IMR-90 (cell line): ENCODE results near the gene PES1. TPM values are rescaled to one million over a fixed set of nuclear protein-coding genes. Genes with fewer than 3 reads are reported as not detected.

Experiments used
- ATAC-seq: fragments of 200-7000 bp; cut with Tn5 transposase; 2 replicates; pipeline ENCODE4 v1.9.1; 2020; ENCODE audit warnings: low read depth, mild to moderate bottlenecking, moderate library complexity
- BruUV-seq: library from RNA; stranded (reverse); fragments of 400-500 nt; replicated peaks from 2 replicates; lab custom pipeline; 2021; lab: Mats Ljungman, UMichigan
- CTCF ChIA-PET: fragments of 300-600 bp; formaldehyde crosslinking; extraction: SDS; loops from one replicate; lab custom pipeline; 2021; ENCODE audit warnings: antibody characterized with exemption; lab: Yijun Ruan, JAX
- POLR2A ChIA-PET: fragments of 300-600 bp; sonication (Branson Sonifier 250); formaldehyde crosslinking; loops from one replicate; lab custom pipeline; 2022; ENCODE audit warnings: antibody characterized with exemption; ENCODE audit not compliant: unreplicated experiment; lab: Charles Lee
- DNase-seq: peaks from one replicate; pipeline ENCODE4 v3.0.0; 2013
- H2AFZ ChIP-seq: replicated peaks from 2 replicates; pipeline ENCODE3; 2013; ENCODE audit warnings: low read length, mild to moderate bottlenecking; ENCODE audit not compliant: poor library complexity
- H2AK5ac ChIP-seq: 2 replicates; pipeline ENCODE4 v1.6.1; 2013; ENCODE audit warnings: low read depth, low read length, inconsistent platforms
- H2AK9ac ChIP-seq: replicated peaks from 2 replicates; pipeline ENCODE3; 2013; ENCODE audit warnings: mild to moderate bottlenecking, low read depth, low read length, moderate library complexity; ENCODE audit not compliant: poor library complexity
- H2BK120ac ChIP-seq: 2 replicates; pipeline ENCODE4 v1.6.1; 2013; ENCODE audit warnings: low read depth, low read length, inconsistent platforms
- H2BK15ac ChIP-seq: 3 replicates; pipeline ENCODE4 v1.6.1; 2013; ENCODE audit warnings: low read depth, low read length, inconsistent platforms
- H2BK20ac ChIP-seq: 2 replicates; pipeline ENCODE4 v1.6.1; 2013; ENCODE audit warnings: low read depth, mild to moderate bottlenecking, inconsistent platforms, low read length, moderate library complexity
- H2BK5ac ChIP-seq: 2 replicates; pipeline ENCODE4 v1.6.1; 2013; ENCODE audit warnings: mild to moderate bottlenecking, low read depth, low read length, inconsistent platforms; ENCODE audit not compliant: poor library complexity, severe bottlenecking
- H3K14ac ChIP-seq: replicated peaks from 2 replicates; pipeline ENCODE4 v1.6.1; 2013; ENCODE audit warnings: low read depth, low read length, inconsistent platforms
- H3K18ac ChIP-seq: 2 replicates; pipeline ENCODE4 v1.6.1; 2013; ENCODE audit warnings: low read depth, low read length, control low read depth
- H3K23ac ChIP-seq: 2 replicates; pipeline ENCODE4 v1.6.1; 2013; ENCODE audit warnings: low read depth, low read length, inconsistent platforms
- H3K27ac ChIP-seq: 2 replicates; pipeline ENCODE4 v1.5.1; 2013; ENCODE audit warnings: mild to moderate bottlenecking, control low read depth, low read length; ENCODE audit not compliant: insufficient read depth
- H3K27me3 ChIP-seq: 2 replicates; pipeline ENCODE4 v1.6.1; 2013; ENCODE audit warnings: low read length; ENCODE audit not compliant: control insufficient read depth, insufficient read depth
- H3K36me3 ChIP-seq: 2 replicates; pipeline ENCODE4 v1.6.1; 2013; ENCODE audit warnings: low read length, mixed read lengths; ENCODE audit not compliant: control insufficient read depth, insufficient read depth
- H3K4ac ChIP-seq: 2 replicates; pipeline ENCODE4 v1.6.1; 2013; ENCODE audit warnings: low read depth, low read length, inconsistent platforms
- H3K4me1 ChIP-seq: 2 replicates; pipeline ENCODE4 v1.6.1; 2013; ENCODE audit warnings: low read length, mixed read lengths; ENCODE audit not compliant: control insufficient read depth, insufficient read depth
- H3K4me2 ChIP-seq: 2 replicates; pipeline ENCODE4 v1.6.1; 2013; ENCODE audit warnings: low read depth, mild to moderate bottlenecking, control low read depth, low read length, moderate library complexity
- H3K4me3 ChIP-seq: 2 replicates; pipeline ENCODE4 v1.5.1; 2013; ENCODE audit warnings: low read depth, mild to moderate bottlenecking, control low read depth, low read length, moderate library complexity; ENCODE audit not compliant: insufficient read depth
- H3K56ac ChIP-seq: 2 replicates; pipeline ENCODE4 v1.6.1; 2013; ENCODE audit warnings: low read length, inconsistent platforms; ENCODE audit not compliant: insufficient read depth; ENCODE audit errors: extremely low read depth
- H3K79me1 ChIP-seq, 2 experiments: 2 replicates each; pipeline ENCODE4 v1.6.1; 2013; ENCODE audit warnings: low read length in 2 of 2, inconsistent platforms in 1 of 2, low read depth in 1 of 2
- H3K9ac ChIP-seq: 2 replicates; pipeline ENCODE4 v1.6.1; 2013; ENCODE audit warnings: low read depth, low read length, control low read depth
- H3K9me1 ChIP-seq: 2 replicates; pipeline ENCODE4 v1.6.1; 2013; ENCODE audit warnings: low read length, inconsistent platforms; ENCODE audit not compliant: insufficient read depth
- H3K9me3 ChIP-seq: 2 replicates; pipeline ENCODE4 v1.6.1; 2013; ENCODE audit warnings: low read length; ENCODE audit not compliant: control insufficient read depth, insufficient read depth
- H4K20me1 ChIP-seq: 2 replicates; pipeline ENCODE4 v1.6.1; 2013; ENCODE audit warnings: low read length, inconsistent platforms; ENCODE audit not compliant: insufficient read depth
- H4K5ac ChIP-seq: 2 replicates; pipeline ENCODE4 v1.6.1; 2013; ENCODE audit warnings: mild to moderate bottlenecking, low read depth, low read length, control low read depth
- H4K8ac ChIP-seq, 2 experiments: 2 replicates each; pipeline ENCODE4 v1.6.1; 2013; ENCODE audit warnings: low read depth in 2 of 2, low read length in 2 of 2, control low read depth in 1 of 2, inconsistent platforms in 1 of 2
- H4K91ac ChIP-seq: 2 replicates; pipeline ENCODE4 v1.6.1; 2013; ENCODE audit warnings: low read depth, low read length, inconsistent platforms; ENCODE audit not compliant: insufficient read depth
- BHLHE40 ChIP-seq: fragments of 150-350 bp; IDR thresholded peaks from 2 replicates; pipeline ENCODE4 v1.6.1; 2016; ENCODE audit warnings: mild to moderate bottlenecking, low read depth, low read length
- CEBPB ChIP-seq: IDR thresholded peaks from 2 replicates; pipeline ENCODE4 v1.6.1; 2012; ENCODE audit warnings: low read depth, low read length, improper control_type of control experiment
- CHD1 ChIP-seq: IDR thresholded peaks from 2 replicates; pipeline ENCODE4 v1.6.1; 2012; ENCODE audit warnings: low read depth, low read length, improper control_type of control experiment
- FOS ChIP-seq: fragments of 150-350 bp; IDR thresholded peaks from 2 replicates; pipeline ENCODE4 v1.6.1; 2016; ENCODE audit warnings: low read depth, low read length
- MAFK ChIP-seq: IDR thresholded peaks from 2 replicates; pipeline ENCODE4 v1.6.1; 2012; ENCODE audit warnings: low read depth, low read length, improper control_type of control experiment
- MAZ ChIP-seq: IDR thresholded peaks from 2 replicates; pipeline ENCODE4 v1.6.1; 2012; ENCODE audit warnings: low read depth, mild to moderate bottlenecking, low read length, improper control_type of control experiment, moderate library complexity, borderline replicate concordance
- MXI1 ChIP-seq: IDR thresholded peaks from 2 replicates; pipeline ENCODE4 v1.6.1; 2012; ENCODE audit warnings: low read depth, mild to moderate bottlenecking, low read length, moderate library complexity, borderline replicate concordance
- NFE2L2 ChIP-seq: fragments of 150-350 bp; IDR thresholded peaks from 2 replicates; pipeline ENCODE4 v1.6.1; 2016; ENCODE audit warnings: low read depth, mild to moderate bottlenecking, low read length
- POLR2A ChIP-seq: IDR thresholded peaks from 2 replicates; pipeline ENCODE4 v1.6.1; 2012; ENCODE audit warnings: mild to moderate bottlenecking, low read depth, low read length
- RAD21 ChIP-seq: IDR thresholded peaks from 2 replicates; pipeline ENCODE4 v1.6.1; 2012; ENCODE audit warnings: low read length, improper control_type of control experiment
- RCOR1 ChIP-seq: IDR thresholded peaks from 2 replicates; pipeline ENCODE4 v1.6.1; 2012; ENCODE audit warnings: mild to moderate bottlenecking, low read length, improper control_type of control experiment; ENCODE audit not compliant: insufficient replicate concordance
- RFX5 ChIP-seq: IDR thresholded peaks from 2 replicates; pipeline ENCODE4 v1.8.0; 2012; ENCODE audit warnings: low read depth, mild to moderate bottlenecking, low read length, moderate library complexity
- SMC3 ChIP-seq: fragments of 150-350 bp; IDR thresholded peaks from 2 replicates; pipeline ENCODE4 v1.6.1; 2016; ENCODE audit warnings: low read depth, mild to moderate bottlenecking, antibody characterized with exemption, low read length, moderate library complexity
- USF2 ChIP-seq: fragments of 150-350 bp; IDR thresholded peaks from 2 replicates; pipeline ENCODE4 v1.6.1; 2017; ENCODE audit warnings: mild to moderate bottlenecking, antibody characterized with exemption, low read length, low read depth
- WGBS, 2 experiments: methylation state at CpG; one replicate each; pipeline versions ENCODE4 v1.1.5 to v1.1.7; 2013; ENCODE audit warnings: missing lambda C conversion rate in 2 of 2; ENCODE audit not compliant: insufficient read length in 1 of 2; ENCODE audit errors: extremely low coverage in 2 of 2; 5-methylcytosine and 5-hydroxymethylcytosine counted together
- dilution Hi-C: fragments of 300-500 bp; cut with HindIII; formaldehyde crosslinking; loops from one replicate; pipeline ENCODE4 v1.14.3; 2018; ENCODE audit warnings: low sequenced_read_pairs; ENCODE audit not compliant: unreplicated experiment
- in situ Hi-C: fragments of 300-500 bp; cut with MboI; formaldehyde crosslinking; loops from 3 replicates; pipeline ENCODE4 v1.14.3; 2019; ENCODE audit warnings: low sequenced_read_pairs, inconsistent platforms, mixed read lengths
- intact Hi-C: fragments of 100-400 bp; cut with micrococcal nuclease; formaldehyde crosslinking; loops from 2 replicates; pipeline ENCODE4 v1.10.0; 2022
- polyA plus RNA-seq, 3 experiments: library from polyadenylated mRNA; depleted of rRNA; stranded (reverse); fragments of >200 nt; gene quantifications; 2 replicates each; pipeline ENCODE4 v1.2.3, GENCODE V29; 2012; ENCODE audit warnings: low replicate concordance in 1 of 3
- total RNA-seq: library from RNA; depleted of rRNA; stranded (reverse); fragments of >200 nt; gene quantifications from 2 replicates; pipeline ENCODE4 v1.2.3, GENCODE V29; 2012
- TF ChIP-seq, protein P1 (sequence below): conservative IDR thresholded peaks from 2 replicates; pipeline ENCODE4 v1.5.1; 2012; ENCODE audit warnings: mild to moderate bottlenecking, low read depth, low read length, improper control_type of control experiment
- TF ChIP-seq, protein P2 (sequence below): fragments of 150-350 bp; IDR thresholded peaks from 2 replicates; pipeline ENCODE4 v1.6.1; 2016; ENCODE audit warnings: low read depth, mild to moderate bottlenecking, low read length, moderate library complexity, borderline replicate concordance

Gene PES1
- total and polyA plus RNA-seq, 2 of the 4 experiments (the other 2 are of a cell fraction), result 120 to 142 TPM

- Histone ChIP-seq H3K56ac (no peak overlapping the region), H3K4me2 (no peak overlapping the region), H3K23ac (no peak overlapping the region), H3K27me3 (no peaks in the 10 kb centered on the region), H2BK120ac (no peak overlapping the region), H2AFZ (peak overlapping the region; percentile 11), H3K9me3 (no peaks in the 10 kb centered on the region), H3K4me3 (no peak overlapping the region), H2BK20ac (no peak overlapping the region), H3K36me3 (peaks cover 95% of the 10 kb centered on the region), H4K5ac (no peak overlapping the region), H3K79me1 (peaks cover 5 to 11% of the 10 kb centered on the region in 2 experiments; a peak in 3 of 4 replicates), H4K20me1 (peaks cover 9% of the 10 kb centered on the region; the same call in 1 of the 2 replicates), H3K27ac (no peak overlapping the region), H3K4me1 (no peaks in the 10 kb centered on the region), H4K91ac (no peak overlapping the region), H3K14ac (no peak overlapping the region), H3K18ac (no peak overlapping the region), H4K8ac (no peak overlapping the region), H3K4ac (no peak overlapping the region), H2BK5ac (no peak overlapping the region), H3K9me1 (no peaks in the 10 kb centered on the region), H3K9ac (no peak overlapping the region), H2BK15ac (no peak overlapping the region), H2AK5ac (no peak overlapping the region), H2AK9ac (peak overlapping the region; percentile 82)
- ATAC-seq (no peak), DNase-seq (no peak)
- TF ChIP-seq, protein P1, sequence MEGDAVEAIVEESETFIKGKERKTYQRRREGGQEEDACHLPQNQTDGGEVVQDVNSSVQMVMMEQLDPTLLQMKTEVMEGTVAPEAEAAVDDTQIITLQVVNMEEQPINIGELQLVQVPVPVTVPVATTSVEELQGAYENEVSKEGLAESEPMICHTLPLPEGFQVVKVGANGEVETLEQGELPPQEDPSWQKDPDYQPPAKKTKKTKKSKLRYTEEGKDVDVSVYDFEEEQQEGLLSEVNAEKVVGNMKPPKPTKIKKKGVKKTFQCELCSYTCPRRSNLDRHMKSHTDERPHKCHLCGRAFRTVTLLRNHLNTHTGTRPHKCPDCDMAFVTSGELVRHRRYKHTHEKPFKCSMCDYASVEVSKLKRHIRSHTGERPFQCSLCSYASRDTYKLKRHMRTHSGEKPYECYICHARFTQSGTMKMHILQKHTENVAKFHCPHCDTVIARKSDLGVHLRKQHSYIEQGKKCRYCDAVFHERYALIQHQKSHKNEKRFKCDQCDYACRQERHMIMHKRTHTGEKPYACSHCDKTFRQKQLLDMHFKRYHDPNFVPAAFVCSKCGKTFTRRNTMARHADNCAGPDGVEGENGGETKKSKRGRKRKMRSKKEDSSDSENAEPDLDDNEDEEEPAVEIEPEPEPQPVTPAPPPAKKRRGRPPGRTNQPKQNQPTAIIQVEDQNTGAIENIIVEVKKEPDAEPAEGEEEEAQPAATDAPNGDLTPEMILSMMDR, result no peak
- TF ChIP-seq CEBPB, result no peak
- no peak for TF ChIP-seq NFE2L2
- no peak for TF ChIP-seq FOS
- TF ChIP-seq MAFK, result no peak
- TF ChIP-seq MAZ, result no peak
- TF ChIP-seq RFX5, result no peak
- no peak for TF ChIP-seq BHLHE40
- TF ChIP-seq POLR2A, result no peak
- TF ChIP-seq USF2, result no peak
- no peak for TF ChIP-seq MXI1
- no peak for TF ChIP-seq SMC3
- no peak for TF ChIP-seq RCOR1
- TF ChIP-seq, protein P2, sequence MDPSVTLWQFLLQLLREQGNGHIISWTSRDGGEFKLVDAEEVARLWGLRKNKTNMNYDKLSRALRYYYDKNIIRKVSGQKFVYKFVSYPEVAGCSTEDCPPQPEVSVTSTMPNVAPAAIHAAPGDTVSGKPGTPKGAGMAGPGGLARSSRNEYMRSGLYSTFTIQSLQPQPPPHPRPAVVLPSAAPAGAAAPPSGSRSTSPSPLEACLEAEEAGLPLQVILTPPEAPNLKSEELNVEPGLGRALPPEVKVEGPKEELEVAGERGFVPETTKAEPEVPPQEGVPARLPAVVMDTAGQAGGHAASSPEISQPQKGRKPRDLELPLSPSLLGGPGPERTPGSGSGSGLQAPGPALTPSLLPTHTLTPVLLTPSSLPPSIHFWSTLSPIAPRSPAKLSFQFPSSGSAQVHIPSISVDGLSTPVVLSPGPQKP, result no peak
- TF ChIP-seq RAD21, result no peak
- TF ChIP-seq CHD1, result no peak
- in situ Hi-C loops, result no loop called here
- CTCF ChIA-PET, result no interaction called here
- intact Hi-C loops, result no loop called here
- POLR2A ChIA-PET, result no interaction called here
- dilution Hi-C loops, result no loop called here
- no TSS peak for BruUV-seq
- WGBS, 2 experiments, result no CpG with 5 or more reads among the region's 13 CpGs
Measured at GRCh38 chr22:30582788-30583545, 8.7 kb downstream of the PES1 start.
